DMS53 treated with DMSO at 0.1 percent for 48 hours (cell line): ENCODE data around the gene NAA80.

ENCODE experiments used
- DNase-seq: peaks from one replicate; lab custom pipeline; 2025; ENCODE audit not compliant: unreplicated experiment; lab: John Stamatoyannopoulos, UW

Gene NAA80

GRCh38 chr3:50259432-50260026 is 39.7 kb downstream of the NAA80 start:
- DNase-seq = no peak

GRCh38 chr3:50258979-50259378 is 40.2 kb downstream of the NAA80 start:
- DNase-seq = no peak

GRCh38 chr3:50258029-50258680 is 41.0 kb downstream of the NAA80 start:
- DNase-seq = no peak

- peak; percentile 10 for DNase-seq
These were observed 42.0 kb downstream of the NAA80 start for GRCh38 chr3:50256978-50257890.

GRCh38 chr3:50255251-50255615 is 44.0 kb downstream of the NAA80 start:
- DNase-seq = no peak

GRCh38 chr3:50254577-50255250 is 44.5 kb downstream of the NAA80 start:
- no peak for DNase-seq

GRCh38 chr3:50251220-50251619 is 48.0 kb downstream of the NAA80 start:
- no peak for DNase-seq

GRCh38 chr3:50250514-50250913 is 48.7 kb downstream of the NAA80 start:
- DNase-seq = no peak

GRCh38 chr3:50249457-50249856 is 49.7 kb downstream of the NAA80 start:
- no peak for DNase-seq

GRCh38 chr3:50248387-50248786 is 50.8 kb downstream of the NAA80 start:
- no peak for DNase-seq

- no peak for DNase-seq
These were observed 52.7 kb downstream of the NAA80 start for GRCh38 chr3:50246517-50246954.
